Hair follicular keratinocyte (primary cell): ENCODE data around the gene GRIK2. TPM values are rescaled to one million over a fixed set of nuclear protein-coding genes. Genes with fewer than 3 reads are reported as not detected.

ENCODE experiments used
- total RNA-seq: library from RNA; depleted of rRNA; stranded (reverse); fragments of >200 nt; gene quantifications from 2 replicates; pipeline ENCODE4 v1.2.3, GENCODE V29; 2015

The GRIK2 gene
- not detected in 2 replicates for total RNA-seq

DNA sequence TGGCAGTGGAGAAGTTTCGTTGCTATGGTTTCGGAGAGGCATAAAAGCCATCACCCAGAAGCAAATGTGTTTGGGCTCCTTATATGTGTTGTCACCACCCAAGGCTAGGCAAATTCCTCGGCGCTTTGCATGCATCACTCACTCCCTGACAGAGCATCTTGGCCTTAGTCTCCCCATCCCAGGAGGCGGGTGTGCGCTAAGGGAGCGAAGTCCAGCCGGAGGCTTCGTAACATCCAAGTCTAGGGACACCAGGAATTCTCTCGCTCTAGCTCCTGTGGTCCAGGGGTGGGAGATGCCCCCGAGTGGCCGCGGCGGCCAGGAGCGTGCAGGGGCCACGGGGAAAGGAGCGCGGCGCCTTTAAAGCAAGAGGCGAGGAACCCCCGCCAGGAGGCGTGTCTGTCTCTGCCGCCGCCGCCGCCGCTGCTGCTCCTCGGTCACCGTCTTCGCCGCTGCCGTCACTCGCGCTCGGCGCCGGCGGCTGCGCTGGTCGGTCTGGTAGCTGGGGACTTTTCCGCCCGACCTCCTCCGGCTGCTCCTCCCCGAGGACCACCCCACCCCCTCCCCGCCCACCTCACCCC is at the start of gene GRIK2:
Gene GRIK2, plus strand, starts transcription at position 458 of the 578 bp plus-strand sequence.

